WTC11 (cell line): Measurements from ENCODE around the gene COX10. TPM values are rescaled to one million over a fixed set of nuclear protein-coding genes. Genes with fewer than 3 reads are reported as not detected.

Source experiments
- ATAC-seq: fragments of 200-7000 bp; cut with Tn5 transposase; 2 replicates; pipeline ENCODE4 v1.10.0; 2021; ENCODE audit warnings: mild to moderate bottlenecking, moderate library complexity
- CTCF ChIA-PET: fragments of 300-600 bp; sonication (Branson Sonifier 250); formaldehyde crosslinking; loops from one replicate; lab custom pipeline; 2021; ENCODE audit warnings: antibody characterized with exemption; lab: Charles Lee
- POLR2A ChIA-PET: fragments of 350-600 bp; sonication (Branson Sonifier 250); formaldehyde crosslinking; loops from one replicate; lab custom pipeline; 2021; ENCODE audit warnings: antibody characterized with exemption; lab: Charles Lee
- DNase-seq: peaks from one replicate; pipeline ENCODE4 v3.0.0; 2021; ENCODE audit warnings: low spot score
- H3K27ac Mint-ChIP-seq: 2 replicates; pipeline ENCODE4 v1.8.0; 2021; ENCODE audit warnings: mixed read lengths
- H3K27me3 Mint-ChIP-seq: 2 replicates; pipeline ENCODE4 v1.8.0; 2021; ENCODE audit warnings: low read depth, mild to moderate bottlenecking, moderate library complexity, mixed read lengths
- H3K36me3 Mint-ChIP-seq: 2 replicates; pipeline ENCODE4 v1.8.0; 2021; ENCODE audit warnings: mixed read lengths
- H3K4me1 Mint-ChIP-seq: 2 replicates; pipeline ENCODE4 v1.8.0; 2022; ENCODE audit warnings: mixed read lengths
- H3K4me3 Mint-ChIP-seq: 2 replicates; pipeline ENCODE4 v1.8.0; 2021; ENCODE audit warnings: mild to moderate bottlenecking, moderate library complexity, mixed read lengths
- H3K9me3 Mint-ChIP-seq: 2 replicates; pipeline ENCODE4 v1.8.0; 2021; ENCODE audit warnings: mixed read lengths
- ETV6 ChIP-seq: sonication (generic); formaldehyde crosslinking; IDR thresholded peaks from 2 replicates; pipeline ENCODE4 v1.8.1; 2022; ENCODE audit warnings: mild to moderate bottlenecking, missing genetic modification reagents
- GTF2I ChIP-seq: fragments of 250-450 bp; sonication (Bioruptor Pico); conservative IDR thresholded peaks from 2 replicates; pipeline ENCODE4 v1.4.0; 2021; ENCODE audit warnings: mild to moderate bottlenecking
- MAX ChIP-seq: sonication (generic); formaldehyde crosslinking; IDR thresholded peaks from 2 replicates; pipeline ENCODE4 v1.8.0; 2022; ENCODE audit warnings: mild to moderate bottlenecking, missing genetic modification reagents
- MLX ChIP-seq: sonication (generic); formaldehyde crosslinking; IDR thresholded peaks from 2 replicates; pipeline ENCODE4 v1.8.1; 2023; ENCODE audit warnings: mild to moderate bottlenecking, missing genetic modification reagents, moderate library complexity
- MXD4 ChIP-seq: fragments of 250-450 bp; sonication (Bioruptor Pico); IDR thresholded peaks from 2 replicates; pipeline ENCODE4 v1.8.0; 2021; ENCODE audit warnings: mild to moderate bottlenecking, moderate library complexity, borderline replicate concordance
- MYBL2 ChIP-seq: sonication (generic); formaldehyde crosslinking; IDR thresholded peaks from 2 replicates; pipeline ENCODE4 v1.8.1; 2023; ENCODE audit warnings: mild to moderate bottlenecking, moderate library complexity, missing genetic modification reagents
- NFATC4 ChIP-seq: fragments of 250-450 bp; sonication (Bioruptor Pico); IDR thresholded peaks from 2 replicates; pipeline ENCODE4 v1.9.0; 2021; ENCODE audit warnings: mild to moderate bottlenecking
- NR2C2 ChIP-seq: sonication (generic); formaldehyde crosslinking; IDR thresholded peaks from 2 replicates; pipeline ENCODE4 v1.8.0; 2022; ENCODE audit warnings: mild to moderate bottlenecking, missing genetic modification reagents
- SMAD4 ChIP-seq: sonication (generic); formaldehyde crosslinking; IDR thresholded peaks from 2 replicates; pipeline ENCODE4 v1.8.0; 2022; ENCODE audit warnings: mild to moderate bottlenecking, missing genetic modification reagents
- SP1 ChIP-seq: sonication (generic); formaldehyde crosslinking; conservative IDR thresholded peaks from 2 replicates; pipeline ENCODE4 v1.8.1; 2022; ENCODE audit warnings: missing genetic modification reagents
- ZNF281 ChIP-seq: sonication (generic); formaldehyde crosslinking; IDR thresholded peaks from 2 replicates; pipeline ENCODE4 v1.8.0; 2023; ENCODE audit warnings: mild to moderate bottlenecking, missing genetic modification reagents
- total RNA-seq: library from RNA; stranded (reverse); gene quantifications from 3 replicates; pipeline ENCODE4 v1.2.3, GENCODE V29; 2021
- TF ChIP-seq, protein P1 (sequence below): sonication (generic); formaldehyde crosslinking; IDR thresholded peaks from 2 replicates; pipeline ENCODE4 v1.8.0; 2022; ENCODE audit warnings: mild to moderate bottlenecking, missing genetic modification reagents
- TF ChIP-seq, protein P2 (sequence below): sonication (generic); formaldehyde crosslinking; IDR thresholded peaks from 2 replicates; pipeline ENCODE4 v1.8.1; 2023; ENCODE audit warnings: mild to moderate bottlenecking, missing genetic modification reagents, moderate library complexity
- TF ChIP-seq, protein P3 (sequence below): sonication (generic); formaldehyde crosslinking; conservative IDR thresholded peaks from 2 replicates; pipeline ENCODE4 v1.8.1; 2023; ENCODE audit warnings: mild to moderate bottlenecking, low read depth, missing genetic modification reagents, moderate library complexity
- TF ChIP-seq, protein P4 (sequence below): sonication (generic); formaldehyde crosslinking; IDR thresholded peaks from 2 replicates; pipeline ENCODE4 v1.8.1; 2023; ENCODE audit warnings: mild to moderate bottlenecking, missing genetic modification reagents, borderline replicate concordance
- TF ChIP-seq, protein P5 (sequence below): fragments of 250-450 bp; sonication (Bioruptor Pico); IDR thresholded peaks from 2 replicates; pipeline ENCODE4 v2.1.2; 2022; ENCODE audit warnings: mild to moderate bottlenecking, moderate library complexity

Gene COX10
- total RNA-seq, 1 experiment from 2014 or later = 22.0 TPM

DNA sequence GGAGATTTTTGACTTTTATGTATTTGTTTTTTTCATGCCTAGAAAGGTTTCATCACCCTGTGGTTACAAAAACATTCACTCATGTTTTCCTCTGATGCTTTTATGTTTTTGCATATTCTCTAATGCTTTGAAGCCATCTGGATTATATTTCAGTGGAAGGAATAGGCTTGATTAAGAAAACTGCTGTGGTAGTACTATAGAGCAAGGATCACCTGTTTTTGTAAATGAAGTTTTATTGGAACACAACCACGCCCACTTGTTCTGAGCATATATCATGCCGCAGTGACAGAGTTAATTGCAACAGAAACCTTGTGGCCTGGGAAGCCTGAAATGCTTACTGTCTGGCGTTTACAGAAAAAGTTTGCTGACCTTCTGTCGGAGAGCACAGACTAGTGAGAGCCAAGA lies 11.5 kb downstream of the COX10 start:
- DNase-seq (no peak), ATAC-seq (no peak)
- POLR2A ChIA-PET = no interaction called here
- H3K27ac Mint-ChIP-seq = peak overlapping the region; percentile 12
- CTCF ChIA-PET = no interaction called here
- H3K27me3 Mint-ChIP-seq = no peaks in the 10 kb centered on the region
- TF ChIP-seq, protein P1, sequence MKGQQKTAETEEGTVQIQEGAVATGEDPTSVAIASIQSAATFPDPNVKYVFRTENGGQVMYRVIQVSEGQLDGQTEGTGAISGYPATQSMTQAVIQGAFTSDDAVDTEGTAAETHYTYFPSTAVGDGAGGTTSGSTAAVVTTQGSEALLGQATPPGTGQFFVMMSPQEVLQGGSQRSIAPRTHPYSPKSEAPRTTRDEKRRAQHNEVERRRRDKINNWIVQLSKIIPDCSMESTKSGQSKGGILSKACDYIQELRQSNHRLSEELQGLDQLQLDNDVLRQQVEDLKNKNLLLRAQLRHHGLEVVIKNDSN = no peak
- TF ChIP-seq NFATC4 (CRISPR knock-in tag) = no peak
- TF ChIP-seq, all 79 proteins: peak for 0
- Mint-ChIP-seq H3K4me3 (no peak overlapping the region), H3K36me3 (peaks cover 35% of the 10 kb centered on the region), H3K9me3 (no peaks in the 10 kb centered on the region), H3K4me1 (no peaks in the 10 kb centered on the region)

DNA sequence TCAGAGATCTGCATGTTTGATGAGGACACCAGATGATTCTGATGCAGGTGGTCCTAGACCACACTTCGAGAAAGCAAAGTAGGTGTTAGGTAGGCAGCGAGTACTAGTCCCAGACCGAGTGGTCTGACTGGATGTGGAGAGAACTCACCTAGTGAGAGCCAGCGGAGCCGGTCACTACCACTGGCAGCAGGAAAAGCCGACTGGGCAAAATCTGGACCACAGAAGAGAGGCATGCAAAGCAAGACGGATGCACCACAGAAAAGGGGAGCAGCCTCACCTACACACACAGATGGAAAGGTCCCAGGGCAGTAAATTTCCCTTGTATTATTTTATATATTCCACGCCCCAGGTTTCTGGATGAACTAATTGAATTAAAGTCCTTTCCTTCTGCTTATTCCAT lies 13.5 kb downstream of the COX10 start:
- Mint-ChIP-seq H3K27me3 (no peaks in the 10 kb centered on the region), H3K9me3 (no peaks in the 10 kb centered on the region), H3K27ac (no peak overlapping the region), H3K4me1 (peaks cover 6% of the 10 kb centered on the region; the same call in 1 of the 2 replicates), H3K4me3 (no peak overlapping the region)
- DNase-seq (no peak), ATAC-seq (no peak)
- POLR2A ChIA-PET = no interaction called here
- TF ChIP-seq SMAD4 (CRISPR knock-in tag) (no peak), MXD4 (CRISPR knock-in tag) (no peak), SP1 (no peak), MYBL2 (CRISPR knock-in tag) (no peak), GTF2I (no peak), MAX (CRISPR knock-in tag) (no peak), ETV6 (CRISPR knock-in tag) (no peak), MLX (CRISPR knock-in tag) (no peak), ZNF281 (CRISPR knock-in tag) (no peak), NR2C2 (CRISPR knock-in tag) (no peak)
- TF ChIP-seq, protein P2, sequence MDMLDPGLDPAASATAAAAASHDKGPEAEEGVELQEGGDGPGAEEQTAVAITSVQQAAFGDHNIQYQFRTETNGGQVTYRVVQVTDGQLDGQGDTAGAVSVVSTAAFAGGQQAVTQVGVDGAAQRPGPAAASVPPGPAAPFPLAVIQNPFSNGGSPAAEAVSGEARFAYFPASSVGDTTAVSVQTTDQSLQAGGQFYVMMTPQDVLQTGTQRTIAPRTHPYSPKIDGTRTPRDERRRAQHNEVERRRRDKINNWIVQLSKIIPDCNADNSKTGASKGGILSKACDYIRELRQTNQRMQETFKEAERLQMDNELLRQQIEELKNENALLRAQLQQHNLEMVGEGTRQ = no peak
- TF ChIP-seq, protein P3, sequence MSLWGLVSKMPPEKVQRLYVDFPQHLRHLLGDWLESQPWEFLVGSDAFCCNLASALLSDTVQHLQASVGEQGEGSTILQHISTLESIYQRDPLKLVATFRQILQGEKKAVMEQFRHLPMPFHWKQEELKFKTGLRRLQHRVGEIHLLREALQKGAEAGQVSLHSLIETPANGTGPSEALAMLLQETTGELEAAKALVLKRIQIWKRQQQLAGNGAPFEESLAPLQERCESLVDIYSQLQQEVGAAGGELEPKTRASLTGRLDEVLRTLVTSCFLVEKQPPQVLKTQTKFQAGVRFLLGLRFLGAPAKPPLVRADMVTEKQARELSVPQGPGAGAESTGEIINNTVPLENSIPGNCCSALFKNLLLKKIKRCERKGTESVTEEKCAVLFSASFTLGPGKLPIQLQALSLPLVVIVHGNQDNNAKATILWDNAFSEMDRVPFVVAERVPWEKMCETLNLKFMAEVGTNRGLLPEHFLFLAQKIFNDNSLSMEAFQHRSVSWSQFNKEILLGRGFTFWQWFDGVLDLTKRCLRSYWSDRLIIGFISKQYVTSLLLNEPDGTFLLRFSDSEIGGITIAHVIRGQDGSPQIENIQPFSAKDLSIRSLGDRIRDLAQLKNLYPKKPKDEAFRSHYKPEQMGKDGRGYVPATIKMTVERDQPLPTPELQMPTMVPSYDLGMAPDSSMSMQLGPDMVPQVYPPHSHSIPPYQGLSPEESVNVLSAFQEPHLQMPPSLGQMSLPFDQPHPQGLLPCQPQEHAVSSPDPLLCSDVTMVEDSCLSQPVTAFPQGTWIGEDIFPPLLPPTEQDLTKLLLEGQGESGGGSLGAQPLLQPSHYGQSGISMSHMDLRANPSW (CRISPR knock-in tag) = no peak
- TF ChIP-seq, protein P4, sequence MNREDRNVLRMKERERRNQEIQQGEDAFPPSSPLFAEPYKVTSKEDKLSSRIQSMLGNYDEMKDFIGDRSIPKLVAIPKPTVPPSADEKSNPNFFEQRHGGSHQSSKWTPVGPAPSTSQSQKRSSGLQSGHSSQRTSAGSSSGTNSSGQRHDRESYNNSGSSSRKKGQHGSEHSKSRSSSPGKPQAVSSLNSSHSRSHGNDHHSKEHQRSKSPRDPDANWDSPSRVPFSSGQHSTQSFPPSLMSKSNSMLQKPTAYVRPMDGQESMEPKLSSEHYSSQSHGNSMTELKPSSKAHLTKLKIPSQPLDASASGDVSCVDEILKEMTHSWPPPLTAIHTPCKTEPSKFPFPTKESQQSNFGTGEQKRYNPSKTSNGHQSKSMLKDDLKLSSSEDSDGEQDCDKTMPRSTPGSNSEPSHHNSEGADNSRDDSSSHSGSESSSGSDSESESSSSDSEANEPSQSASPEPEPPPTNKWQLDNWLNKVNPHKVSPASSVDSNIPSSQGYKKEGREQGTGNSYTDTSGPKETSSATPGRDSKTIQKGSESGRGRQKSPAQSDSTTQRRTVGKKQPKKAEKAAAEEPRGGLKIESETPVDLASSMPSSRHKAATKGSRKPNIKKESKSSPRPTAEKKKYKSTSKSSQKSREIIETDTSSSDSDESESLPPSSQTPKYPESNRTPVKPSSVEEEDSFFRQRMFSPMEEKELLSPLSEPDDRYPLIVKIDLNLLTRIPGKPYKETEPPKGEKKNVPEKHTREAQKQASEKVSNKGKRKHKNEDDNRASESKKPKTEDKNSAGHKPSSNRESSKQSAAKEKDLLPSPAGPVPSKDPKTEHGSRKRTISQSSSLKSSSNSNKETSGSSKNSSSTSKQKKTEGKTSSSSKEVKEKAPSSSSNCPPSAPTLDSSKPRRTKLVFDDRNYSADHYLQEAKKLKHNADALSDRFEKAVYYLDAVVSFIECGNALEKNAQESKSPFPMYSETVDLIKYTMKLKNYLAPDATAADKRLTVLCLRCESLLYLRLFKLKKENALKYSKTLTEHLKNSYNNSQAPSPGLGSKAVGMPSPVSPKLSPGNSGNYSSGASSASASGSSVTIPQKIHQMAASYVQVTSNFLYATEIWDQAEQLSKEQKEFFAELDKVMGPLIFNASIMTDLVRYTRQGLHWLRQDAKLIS (CRISPR knock-in tag) = no peak
- TF ChIP-seq, protein P5, sequence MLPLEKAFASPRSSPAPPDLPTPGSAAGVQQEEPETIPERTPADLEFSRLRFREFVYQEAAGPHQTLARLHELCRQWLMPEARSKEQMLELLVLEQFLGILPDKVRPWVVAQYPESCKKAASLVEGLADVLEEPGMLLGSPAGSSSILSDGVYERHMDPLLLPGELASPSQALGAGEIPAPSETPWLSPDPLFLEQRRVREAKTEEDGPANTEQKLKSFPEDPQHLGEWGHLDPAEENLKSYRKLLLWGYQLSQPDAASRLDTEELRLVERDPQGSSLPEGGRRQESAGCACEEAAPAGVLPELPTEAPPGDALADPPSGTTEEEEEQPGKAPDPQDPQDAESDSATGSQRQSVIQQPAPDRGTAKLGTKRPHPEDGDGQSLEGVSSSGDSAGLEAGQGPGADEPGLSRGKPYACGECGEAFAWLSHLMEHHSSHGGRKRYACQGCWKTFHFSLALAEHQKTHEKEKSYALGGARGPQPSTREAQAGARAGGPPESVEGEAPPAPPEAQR (CRISPR knock-in tag) = no peak
- TF ChIP-seq, all 79 proteins: peak for 0
- CTCF ChIA-PET = no interaction called here
- peaks cover 21% of the 10 kb centered on the region for H3K36me3 Mint-ChIP-seq
